ENCODE data around the gene ANKRD23.

DNA sequence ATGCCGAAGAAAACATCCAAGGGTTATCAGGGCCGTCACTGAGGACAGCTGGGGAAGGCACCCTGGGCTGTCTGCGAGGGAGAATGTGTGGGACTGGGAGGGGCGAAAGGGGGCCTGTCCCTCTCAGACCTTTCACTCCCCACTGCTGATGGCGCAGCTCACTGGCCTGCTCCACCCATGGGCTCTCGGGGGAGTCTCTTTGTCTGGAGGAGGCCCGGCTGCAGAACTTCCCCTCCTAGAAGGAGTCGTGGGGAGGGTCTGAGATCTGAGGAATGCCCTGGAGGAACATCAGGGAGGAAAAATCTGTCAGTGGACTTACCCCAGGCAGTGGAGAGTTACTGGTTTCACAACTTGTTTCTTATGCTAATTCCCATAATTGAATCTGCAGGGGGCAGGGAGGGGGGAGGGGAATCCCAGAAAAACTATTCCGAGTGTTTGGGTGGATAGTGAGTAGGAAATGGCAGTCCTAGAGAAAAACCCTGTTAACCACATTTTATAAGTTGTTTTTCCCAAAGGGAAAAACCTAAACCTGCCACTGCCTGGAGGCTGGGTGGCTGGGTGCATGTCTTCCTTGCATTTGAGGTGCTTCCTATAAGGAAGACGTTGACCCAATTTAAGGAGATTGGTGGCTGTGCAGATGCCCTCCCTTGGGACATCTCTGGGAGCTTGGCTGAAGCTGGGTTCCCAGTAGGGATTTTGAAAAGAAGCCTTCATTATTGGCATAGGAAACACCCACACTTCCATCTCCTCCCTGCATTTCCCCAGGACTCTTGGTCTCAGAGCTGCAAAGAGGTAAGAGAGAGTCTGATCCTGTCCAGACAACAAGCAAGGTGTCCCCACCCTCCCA, 37.8 kb upstream of the ANKRD23 start:
- TF ChIP-seq, protein P1, sequence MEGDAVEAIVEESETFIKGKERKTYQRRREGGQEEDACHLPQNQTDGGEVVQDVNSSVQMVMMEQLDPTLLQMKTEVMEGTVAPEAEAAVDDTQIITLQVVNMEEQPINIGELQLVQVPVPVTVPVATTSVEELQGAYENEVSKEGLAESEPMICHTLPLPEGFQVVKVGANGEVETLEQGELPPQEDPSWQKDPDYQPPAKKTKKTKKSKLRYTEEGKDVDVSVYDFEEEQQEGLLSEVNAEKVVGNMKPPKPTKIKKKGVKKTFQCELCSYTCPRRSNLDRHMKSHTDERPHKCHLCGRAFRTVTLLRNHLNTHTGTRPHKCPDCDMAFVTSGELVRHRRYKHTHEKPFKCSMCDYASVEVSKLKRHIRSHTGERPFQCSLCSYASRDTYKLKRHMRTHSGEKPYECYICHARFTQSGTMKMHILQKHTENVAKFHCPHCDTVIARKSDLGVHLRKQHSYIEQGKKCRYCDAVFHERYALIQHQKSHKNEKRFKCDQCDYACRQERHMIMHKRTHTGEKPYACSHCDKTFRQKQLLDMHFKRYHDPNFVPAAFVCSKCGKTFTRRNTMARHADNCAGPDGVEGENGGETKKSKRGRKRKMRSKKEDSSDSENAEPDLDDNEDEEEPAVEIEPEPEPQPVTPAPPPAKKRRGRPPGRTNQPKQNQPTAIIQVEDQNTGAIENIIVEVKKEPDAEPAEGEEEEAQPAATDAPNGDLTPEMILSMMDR (IDR thresholded peaks at IDR 0.05) = no peak
- no peak for TF ChIP-seq EP300 (IDR thresholded peaks at IDR 0.05)
- no peak for TF ChIP-seq POLR2AphosphoS5 (IDR thresholded peaks at IDR 0.05)
